WERI-Rb-1 (cell line): ENCODE data around the gene B4GALT5.

Source experiments
- DNase-seq: peaks from one replicate; pipeline ENCODE4 v3.0.0-alpha.2; 2020
- H3K27ac ChIP-seq: fragments of 250-450 bp; sonication (Bioruptor Pico); 2 replicates; pipeline ENCODE4 v1.5.1; 2020; ENCODE audit warnings: mild to moderate bottlenecking, moderate library complexity
- H3K27me3 ChIP-seq: fragments of 250-450 bp; sonication (Bioruptor Pico); 2 replicates; pipeline ENCODE4 v1.5.1; 2021; ENCODE audit warnings: mild to moderate bottlenecking, low read depth, moderate library complexity; ENCODE audit not compliant: insufficient read depth, severe bottlenecking
- H3K36me3 ChIP-seq: fragments of 250-450 bp; sonication (Bioruptor Pico); 2 replicates; pipeline ENCODE4 v1.5.1; 2020; ENCODE audit warnings: mild to moderate bottlenecking, moderate library complexity
- H3K4me3 ChIP-seq: 2 replicates; pipeline ENCODE4 v1.5.1; 2011; ENCODE audit warnings: low read depth, mild to moderate bottlenecking, control low read depth, low read length
- H3K9me3 ChIP-seq: fragments of 250-450 bp; sonication (Bioruptor Pico); 2 replicates; pipeline ENCODE4 v1.5.1; 2021; ENCODE audit warnings: mild to moderate bottlenecking, moderate library complexity; ENCODE audit not compliant: severe bottlenecking
- TF ChIP-seq, protein P1 (sequence below): IDR thresholded peaks from 2 replicates; pipeline ENCODE4 v1.5.1; 2011; ENCODE audit warnings: low read depth, mild to moderate bottlenecking, control low read depth, inconsistent platforms, low read length

B4GALT5 gene

DNA sequence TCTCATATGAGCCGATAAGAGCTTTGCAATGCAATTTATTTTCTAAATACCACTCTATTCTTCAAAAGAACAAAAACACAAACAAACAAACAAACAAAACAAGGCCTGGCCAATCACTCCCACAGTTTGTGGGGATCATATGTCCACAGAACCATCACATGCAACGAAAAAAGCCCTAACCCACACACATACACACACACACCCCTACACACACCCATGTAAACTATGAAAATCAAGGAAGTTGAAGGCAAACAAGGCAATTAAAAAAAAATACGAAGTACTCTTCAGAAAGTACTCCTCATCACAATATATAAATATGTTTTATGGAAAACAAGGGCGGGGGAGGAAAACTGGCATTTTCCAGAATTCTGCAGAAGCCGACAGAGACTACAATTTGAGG lies 79.6 kb downstream of the B4GALT5 start:
- Histone ChIP-seq H3K27ac (no peak overlapping the region), H3K36me3 (peaks cover 42% of the 10 kb centered on the region)

DNA sequence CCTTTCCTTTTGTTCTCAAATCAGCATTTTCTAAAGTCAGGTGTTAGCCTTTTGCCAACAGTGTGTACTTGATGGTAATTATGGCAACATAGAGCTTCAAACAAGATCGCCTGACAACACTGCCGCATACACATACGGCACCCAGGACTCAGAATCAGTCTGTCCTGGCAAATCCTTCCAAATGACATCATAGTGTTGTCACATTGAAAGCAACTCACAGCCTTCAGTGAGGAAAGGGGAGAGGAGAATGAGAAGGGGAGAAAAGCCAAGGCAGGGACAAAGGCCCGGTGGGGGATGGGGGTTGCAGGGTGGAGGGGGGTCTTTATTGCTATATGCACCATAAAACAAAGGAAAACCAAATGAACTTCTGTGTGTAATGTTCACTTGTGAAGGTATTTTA lies 80.0 kb downstream of the B4GALT5 start:
- TF ChIP-seq, protein P1, sequence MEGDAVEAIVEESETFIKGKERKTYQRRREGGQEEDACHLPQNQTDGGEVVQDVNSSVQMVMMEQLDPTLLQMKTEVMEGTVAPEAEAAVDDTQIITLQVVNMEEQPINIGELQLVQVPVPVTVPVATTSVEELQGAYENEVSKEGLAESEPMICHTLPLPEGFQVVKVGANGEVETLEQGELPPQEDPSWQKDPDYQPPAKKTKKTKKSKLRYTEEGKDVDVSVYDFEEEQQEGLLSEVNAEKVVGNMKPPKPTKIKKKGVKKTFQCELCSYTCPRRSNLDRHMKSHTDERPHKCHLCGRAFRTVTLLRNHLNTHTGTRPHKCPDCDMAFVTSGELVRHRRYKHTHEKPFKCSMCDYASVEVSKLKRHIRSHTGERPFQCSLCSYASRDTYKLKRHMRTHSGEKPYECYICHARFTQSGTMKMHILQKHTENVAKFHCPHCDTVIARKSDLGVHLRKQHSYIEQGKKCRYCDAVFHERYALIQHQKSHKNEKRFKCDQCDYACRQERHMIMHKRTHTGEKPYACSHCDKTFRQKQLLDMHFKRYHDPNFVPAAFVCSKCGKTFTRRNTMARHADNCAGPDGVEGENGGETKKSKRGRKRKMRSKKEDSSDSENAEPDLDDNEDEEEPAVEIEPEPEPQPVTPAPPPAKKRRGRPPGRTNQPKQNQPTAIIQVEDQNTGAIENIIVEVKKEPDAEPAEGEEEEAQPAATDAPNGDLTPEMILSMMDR: no peak
- Histone ChIP-seq H3K4me3 (no peak overlapping the region), H3K27ac (no peak overlapping the region), H3K9me3 (peaks cover 4% of the 10 kb centered on the region), H3K27me3 (no peaks in the 10 kb centered on the region), H3K36me3 (peaks cover 42% of the 10 kb centered on the region)
- no peak for DNase-seq

More for the DNA sequence above, 79.6 kb downstream of the B4GALT5 start:
- no peaks in the 10 kb centered on the region for H3K9me3 ChIP-seq
- H3K4me3 ChIP-seq: no peak overlapping the region
- no peaks in the 10 kb centered on the region for H3K27me3 ChIP-seq
- TF ChIP-seq, protein P1: no peak
- DNase-seq: no peak

DNA sequence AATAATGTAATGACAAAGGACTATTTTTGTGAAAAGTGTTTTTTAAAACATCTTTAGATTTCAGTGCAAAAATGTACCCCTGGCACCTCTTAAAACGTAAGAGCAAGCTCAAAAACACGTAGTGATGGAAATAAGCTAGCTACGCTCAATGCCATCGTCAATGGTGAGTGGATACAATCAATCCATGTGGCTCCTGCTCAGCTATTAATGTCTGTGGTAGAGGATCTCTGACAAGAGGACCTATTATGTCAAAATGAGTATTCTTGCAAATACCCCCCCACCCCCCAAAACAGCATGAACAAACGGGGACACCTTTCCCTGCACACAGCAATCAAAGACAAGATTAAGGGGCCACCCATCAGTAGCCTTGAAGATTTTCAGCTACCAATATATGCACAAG lies 80.7 kb downstream of the B4GALT5 start:
- peaks cover 37% of the 10 kb centered on the region for H3K36me3 ChIP-seq
- H3K4me3 ChIP-seq: no peak overlapping the region
- DNase-seq: no peak
- no peaks in the 10 kb centered on the region for H3K27me3 ChIP-seq
- no peak overlapping the region for H3K27ac ChIP-seq
- TF ChIP-seq, protein P1: no peak
- peaks cover 4% of the 10 kb centered on the region for H3K9me3 ChIP-seq

DNA sequence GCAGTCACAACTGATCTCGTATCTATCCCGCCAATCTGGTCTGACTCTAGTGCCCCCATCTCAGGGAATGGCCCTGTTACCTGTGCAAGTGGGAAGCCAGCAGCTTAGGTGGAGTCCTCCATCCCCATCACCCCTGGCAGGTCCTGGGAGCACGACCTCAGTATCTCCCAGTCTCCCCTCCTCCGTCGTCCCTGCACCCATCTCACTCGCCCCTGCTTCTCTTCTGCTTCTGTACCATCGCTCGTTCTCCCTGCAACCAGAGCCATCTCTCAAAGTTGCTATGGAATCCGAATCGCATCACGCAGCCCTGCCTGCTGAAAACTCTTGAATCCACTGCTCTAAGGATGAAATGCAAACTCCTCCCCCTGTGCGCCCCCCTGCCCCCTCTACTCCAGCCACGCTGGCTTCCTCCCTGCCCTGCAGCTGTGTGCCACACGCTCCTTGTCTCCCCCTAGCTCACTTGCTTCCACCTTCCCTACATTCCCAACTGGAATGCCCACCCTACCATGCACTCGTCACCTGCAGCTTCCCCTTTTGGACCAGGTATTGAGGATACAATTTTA lies 81.7 kb downstream of the B4GALT5 start:
- no peak overlapping the region for H3K27ac ChIP-seq
- peaks cover 30% of the 10 kb centered on the region for H3K36me3 ChIP-seq
- DNase-seq: no peak
- no peak overlapping the region for H3K4me3 ChIP-seq
- H3K9me3 ChIP-seq: peaks cover 4% of the 10 kb centered on the region
- H3K27me3 ChIP-seq: no peaks in the 10 kb centered on the region
- TF ChIP-seq, protein P1: no peak

DNA sequence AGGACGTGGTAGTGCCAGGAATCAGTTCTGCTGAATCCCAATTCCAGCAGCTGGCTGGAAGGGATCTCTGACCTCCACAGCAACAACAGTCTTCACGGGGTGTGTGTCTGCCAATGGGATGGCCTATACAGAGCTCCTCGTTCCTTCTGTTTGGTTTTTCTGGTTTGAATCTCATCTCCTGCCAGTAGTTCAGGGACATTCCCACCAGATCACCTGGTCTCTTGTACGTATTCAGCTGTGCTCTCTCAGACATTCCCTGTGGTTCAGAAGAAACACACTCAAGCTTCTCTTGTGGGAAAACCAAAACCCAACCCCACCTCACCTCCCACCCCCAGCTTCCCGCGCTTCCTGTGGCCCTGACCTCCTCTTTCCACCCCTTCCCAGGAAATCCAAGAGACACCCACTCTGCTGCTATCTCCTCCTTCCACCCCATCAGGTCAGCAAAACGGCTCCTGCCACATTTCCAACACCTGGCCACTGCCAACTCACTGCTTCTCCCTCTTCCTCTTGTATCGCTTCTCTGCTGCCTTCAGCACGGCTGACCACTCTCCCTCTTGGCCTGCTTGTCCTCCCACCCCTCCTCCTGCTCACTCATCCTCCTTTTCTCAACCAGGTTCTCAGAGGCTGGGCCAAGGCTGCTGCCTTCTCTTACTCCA lies 82.5 kb downstream of the B4GALT5 start:
- H3K27ac ChIP-seq: no peak overlapping the region
- no peak overlapping the region for H3K4me3 ChIP-seq
- DNase-seq: no peak

More for the DNA sequence above, 82.5 kb downstream of the B4GALT5 start:
- Histone ChIP-seq H3K27me3 (no peaks in the 10 kb centered on the region), H3K9me3 (peaks cover 4% of the 10 kb centered on the region), H3K36me3 (peaks cover 25% of the 10 kb centered on the region)
- TF ChIP-seq, protein P1: no peak
